Lower lobe of right lung (tissue), 2 donors: ENCODE measurements around the gene CDK5RAP1. TPM values are rescaled to one million over a fixed set of nuclear protein-coding genes. Genes with fewer than 3 reads are reported as not detected.

Experiments used
- ATAC-seq, 2 donors: fragments of 200-7000 bp; cut with Tn5 transposase; one replicate each; pipeline ENCODE4 v1.9.1; 2020 to 2022; ENCODE audit warnings: mild to moderate bottlenecking in 2 of 2, moderate library complexity in 2 of 2
- DNase-seq: peaks from one replicate; pipeline ENCODE4 v3.0.0-alpha.2; 2020
- H3K27ac ChIP-seq: fragments of 200-600 bp; one replicate; pipeline ENCODE4 v1.8.0; 2022
- H3K27me3 ChIP-seq: fragments of 200-600 bp; one replicate; pipeline ENCODE4 v1.8.0; 2022; ENCODE audit warnings: low read depth
- H3K36me3 ChIP-seq: fragments of 200-600 bp; one replicate; pipeline ENCODE4 v1.8.0; 2022; ENCODE audit warnings: mild to moderate bottlenecking
- H3K4me1 ChIP-seq: fragments of 200-600 bp; one replicate; pipeline ENCODE4 v1.8.0; 2022
- H3K4me3 ChIP-seq: fragments of 200-600 bp; one replicate; pipeline ENCODE4 v1.8.0; 2022; ENCODE audit warnings: mild to moderate bottlenecking
- H3K9me3 ChIP-seq: fragments of 200-600 bp; one replicate; pipeline ENCODE4 v1.8.0; 2022
- CTCF ChIP-seq: fragments of 200-600 bp; IDR thresholded peaks from one replicate; pipeline ENCODE4 v1.8.0; 2022; ENCODE audit warnings: antibody characterized with exemption, mild to moderate bottlenecking
- intact Hi-C: fragments of 100-400 bp; cut with DNase I; formaldehyde crosslinking; loops from one replicate; pipeline ENCODE4 v1.11.0; 2022
- total RNA-seq: library from RNA; stranded (reverse); fragmentation: NEBNext Ultra II Directional; extraction: Animal tissue kit (Norgen Biotek cat#: 25700); gene quantifications from one replicate; pipeline ENCODE4 v1.2.1, GENCODE V29; 2021
- donor health status: DM: no; HTN: yes; CAD: no; lungs with severe emphysema.

Gene CDK5RAP1
- total RNA-seq, 1 donor from 2014 or later: 23.2 TPM

GRCh38 chr20:33408716-33409654 lies 7.7 kb upstream of the CDK5RAP1 start:
- no peak overlapping the region for H3K27ac ChIP-seq
- intact Hi-C loops: no loop called here
- ATAC-seq: no peak
- no peak overlapping the region for H3K4me3 ChIP-seq
- no peaks in the 10 kb centered on the region for H3K4me1 ChIP-seq
- no peak for TF ChIP-seq CTCF
- H3K27me3 ChIP-seq: no peaks in the 10 kb centered on the region
- H3K36me3 ChIP-seq: peaks cover 19% of the 10 kb centered on the region
- H3K9me3 ChIP-seq: no peaks in the 10 kb centered on the region
- DNase-seq: no peak

- Histone ChIP-seq H3K36me3 (peaks cover 19% of the 10 kb centered on the region), H3K27ac (no peak overlapping the region), H3K27me3 (no peaks in the 10 kb centered on the region), H3K4me3 (no peak overlapping the region), H3K4me1 (no peaks in the 10 kb centered on the region), H3K9me3 (no peaks in the 10 kb centered on the region)
- intact Hi-C loops: no loop called here
- no peak for TF ChIP-seq CTCF
- no peak for DNase-seq
- ATAC-seq: no peak
Measured at GRCh38 chr20:33408313-33408712, 7.0 kb upstream of the CDK5RAP1 start.

- Histone ChIP-seq H3K4me1 (no peaks in the 10 kb centered on the region), H3K9me3 (no peaks in the 10 kb centered on the region), H3K36me3 (peaks cover 19% of the 10 kb centered on the region), H3K4me3 (no peak overlapping the region), H3K27ac (no peak overlapping the region), H3K27me3 (no peaks in the 10 kb centered on the region)
- ATAC-seq: no peak
- intact Hi-C loops: no loop called here
- TF ChIP-seq CTCF: no peak
- DNase-seq: no peak
Measured at GRCh38 chr20:33407796-33408195, 6.5 kb upstream of the CDK5RAP1 start.

DNA sequence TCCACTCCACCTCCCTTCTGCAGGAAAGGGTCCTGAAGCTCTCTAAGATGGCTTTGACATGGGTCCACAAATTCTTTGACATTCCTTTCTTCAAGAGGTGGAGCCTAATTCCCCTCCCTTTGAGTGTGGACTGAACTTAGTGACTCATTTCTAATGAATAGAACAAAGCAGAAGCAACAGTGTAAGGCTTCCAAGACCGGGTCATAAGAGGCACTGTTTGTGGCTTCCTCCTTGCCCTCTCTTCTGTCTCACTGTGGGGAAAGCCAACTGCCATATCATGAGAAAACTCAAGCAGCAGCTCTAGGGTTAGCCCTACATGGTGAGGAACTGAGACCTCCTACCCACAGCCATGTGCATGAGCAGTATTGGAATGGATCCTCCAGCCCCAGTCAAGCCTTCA lies 5.9 kb upstream of the CDK5RAP1 start:
- no peak for TF ChIP-seq CTCF
- H3K36me3 ChIP-seq: peaks cover 19% of the 10 kb centered on the region
- H3K27ac ChIP-seq: no peak overlapping the region
- DNase-seq (no peak), ATAC-seq (no peak)
- H3K4me1 ChIP-seq: peaks cover 3% of the 10 kb centered on the region
- intact Hi-C loops: no loop called here
- no peaks in the 10 kb centered on the region for H3K9me3 ChIP-seq
- no peaks in the 10 kb centered on the region for H3K27me3 ChIP-seq
- H3K4me3 ChIP-seq: no peak overlapping the region

GRCh38 chr20:33404281-33404680 lies 3.0 kb upstream of the CDK5RAP1 start:
- Histone ChIP-seq H3K27me3 (no peaks in the 10 kb centered on the region), H3K4me3 (no peak overlapping the region), H3K4me1 (peaks cover 26% of the 10 kb centered on the region), H3K36me3 (peaks cover 12% of the 10 kb centered on the region), H3K27ac (no peak overlapping the region), H3K9me3 (no peaks in the 10 kb centered on the region)
- intact Hi-C loops: no loop called here
- ATAC-seq: no peak
- DNase-seq: no peak
- TF ChIP-seq CTCF: no peak
